ENCODE measurements around the gene HPSE2.

The HPSE2 gene

DNA sequence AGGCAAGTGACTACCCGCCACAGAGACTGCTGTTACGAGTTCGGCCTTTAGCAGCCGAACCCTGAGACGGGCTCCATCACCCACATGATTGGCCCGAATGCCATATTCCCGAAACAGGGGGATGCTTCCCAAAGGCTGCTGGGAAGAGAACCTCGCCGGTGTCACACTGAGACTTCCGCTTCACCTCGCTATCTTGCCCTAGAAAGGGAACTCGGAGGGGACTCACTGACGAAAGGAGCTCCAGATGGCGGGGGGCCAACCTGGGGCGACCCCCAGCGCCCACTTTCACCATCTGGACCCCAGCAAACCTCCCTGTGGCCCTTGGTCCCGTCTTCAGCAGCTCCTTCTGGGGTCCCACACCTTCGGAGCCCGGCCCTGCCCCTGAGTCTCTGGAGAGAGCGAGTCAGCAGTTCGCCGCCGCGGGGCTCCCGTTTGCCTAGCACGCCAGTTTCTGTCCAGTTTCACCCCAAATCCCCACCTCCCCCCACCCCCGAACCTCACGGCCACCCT is 789.4 kb downstream of the HPSE2 start:
- Mint-ChIP-seq H3K27ac (peak overlapping the region; percentile 86), H3K36me3 (ENCODE audit: low read depth) (peaks cover 30% of the 10 kb centered on the region), H3K4me1 (ENCODE audit: low read depth) (peaks cover 53% of the 10 kb centered on the region), H3K9me3 (no peaks in the 10 kb centered on the region), H3K27me3 (peaks cover 9% of the 10 kb centered on the region), H3K4me3 (peak overlapping the region; percentile 90)

DNA sequence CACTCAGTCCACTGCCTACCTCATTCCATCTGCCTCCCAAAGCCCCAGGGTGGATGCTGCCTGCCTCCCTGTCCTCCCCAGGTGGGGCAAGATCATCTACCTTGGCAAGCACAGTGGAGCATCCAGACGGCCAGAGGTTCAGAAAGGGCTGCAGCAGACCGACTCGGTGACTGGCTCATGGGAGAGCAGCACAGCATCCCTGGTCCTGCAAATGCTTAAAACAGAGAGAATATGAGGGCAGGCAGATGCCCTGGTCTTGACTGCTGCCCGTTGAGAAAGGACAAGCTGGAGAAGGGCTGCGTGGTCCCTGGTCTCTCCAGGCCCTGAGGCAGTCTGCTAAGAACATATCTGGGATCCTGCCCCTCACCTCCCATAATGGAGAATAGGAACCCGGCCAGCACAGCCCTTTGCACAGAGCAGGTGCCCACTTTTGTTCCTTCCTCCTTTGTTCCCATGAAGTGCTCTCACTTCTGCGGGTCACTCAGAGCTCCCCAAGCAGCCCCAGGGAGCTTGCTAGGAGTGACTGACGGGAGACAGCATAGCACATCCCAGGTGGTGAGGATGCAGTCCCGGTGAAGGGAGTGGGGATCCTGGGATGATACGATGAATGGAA is 790.3 kb downstream of the HPSE2 start:
- H3K4me1 Mint-ChIP-seq (ENCODE audit: low read depth), result peaks cover 57% of the 10 kb centered on the region
- H3K4me3 Mint-ChIP-seq, result peak overlapping the region; percentile 90
- H3K27me3 Mint-ChIP-seq, result peaks cover 2% of the 10 kb centered on the region
- no peaks in the 10 kb centered on the region for H3K9me3 Mint-ChIP-seq
- peaks cover 39% of the 10 kb centered on the region for H3K36me3 Mint-ChIP-seq (ENCODE audit: low read depth)
- H3K27ac Mint-ChIP-seq, result peak overlapping the region; percentile 86

DNA sequence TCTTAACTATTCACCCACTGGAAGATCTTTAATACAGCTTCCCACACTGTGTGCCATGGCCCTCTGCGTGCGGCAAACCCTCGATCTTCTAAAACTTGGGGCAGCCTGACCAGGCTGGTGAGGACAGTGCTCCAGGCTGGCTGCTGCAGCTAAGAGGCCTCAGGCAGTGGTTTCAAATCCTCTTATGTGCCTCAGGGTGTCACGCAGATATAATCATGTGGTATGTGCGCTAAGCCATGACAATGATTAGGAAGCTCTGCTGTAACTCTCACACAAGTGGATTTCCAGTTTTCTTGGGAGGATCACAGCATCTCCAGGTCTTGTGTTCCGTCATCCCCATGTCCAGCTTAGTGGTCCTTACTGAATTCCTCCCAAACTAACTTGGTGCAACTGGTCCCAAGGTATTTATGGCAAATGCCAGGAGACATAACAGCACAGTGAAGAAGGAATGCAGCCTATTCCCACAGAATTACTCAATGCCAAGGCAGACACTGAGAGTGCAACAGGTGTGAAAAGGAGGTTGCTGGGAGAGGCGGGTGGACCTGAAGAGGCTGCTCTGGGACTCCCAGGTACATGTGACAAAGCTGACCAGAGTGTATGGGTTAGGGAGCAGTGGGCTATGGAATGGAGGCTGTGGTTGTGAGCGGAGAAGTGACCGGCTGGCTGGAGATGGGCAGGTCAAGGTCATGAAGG is 791.2 kb downstream of the HPSE2 start:
- Mint-ChIP-seq H3K27me3 (no peaks in the 10 kb centered on the region), H3K4me1 (ENCODE audit: low read depth) (peaks cover 57% of the 10 kb centered on the region), H3K4me3 (peak overlapping the region; percentile 90), H3K36me3 (ENCODE audit: low read depth) (peaks cover 47% of the 10 kb centered on the region), H3K27ac (peak overlapping the region; percentile 80), H3K9me3 (no peaks in the 10 kb centered on the region)

DNA sequence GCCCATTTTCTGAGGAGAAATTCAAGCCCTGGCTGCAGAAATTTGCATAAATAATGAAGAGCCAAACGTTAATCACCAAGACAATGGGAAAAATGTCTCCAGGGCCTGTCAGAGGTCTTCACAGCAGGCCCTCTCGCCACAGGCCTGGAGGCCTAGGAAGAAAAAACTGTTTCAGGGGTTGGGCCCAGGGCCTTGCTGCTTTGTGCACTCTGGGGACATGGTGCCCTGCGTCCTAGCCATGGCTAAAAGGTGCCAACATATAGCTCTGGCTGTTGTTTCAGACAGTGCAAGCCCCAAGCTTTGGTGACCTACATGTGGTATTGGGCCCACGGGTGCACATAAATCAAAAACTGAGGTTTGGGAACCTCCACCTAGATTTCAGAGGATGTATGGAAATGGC is 796.9 kb downstream of the HPSE2 start:
- peaks cover 30% of the 10 kb centered on the region for H3K4me1 Mint-ChIP-seq (ENCODE audit: low read depth)
- no peaks in the 10 kb centered on the region for H3K27me3 Mint-ChIP-seq
- no peak overlapping the region for H3K4me3 Mint-ChIP-seq
- peaks cover 82% of the 10 kb centered on the region for H3K36me3 Mint-ChIP-seq (ENCODE audit: low read depth)
- no peaks in the 10 kb centered on the region for H3K9me3 Mint-ChIP-seq
- H3K27ac Mint-ChIP-seq, result no peak overlapping the region

DNA sequence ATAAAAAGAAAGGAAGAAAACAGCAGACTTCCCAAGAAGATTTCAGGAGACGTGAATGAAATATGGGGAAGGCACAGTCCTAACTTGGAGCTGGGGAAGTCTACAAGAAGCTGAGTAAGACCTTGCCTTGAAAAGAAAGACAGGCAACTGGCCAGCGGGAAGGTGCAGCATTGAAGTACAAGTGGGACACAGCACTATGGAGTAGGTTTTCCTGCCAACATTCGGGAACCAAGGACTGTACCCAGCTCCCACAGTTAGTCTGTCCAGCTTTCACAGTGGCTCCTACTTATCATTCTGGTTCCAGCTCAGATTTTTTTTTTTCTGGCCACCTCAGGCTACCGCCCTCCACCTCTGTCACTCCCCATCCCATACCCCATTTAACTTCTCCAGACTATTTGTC is 798.9 kb downstream of the HPSE2 start:
- H3K4me3 Mint-ChIP-seq, result no peak overlapping the region
- peaks cover 15% of the 10 kb centered on the region for H3K4me1 Mint-ChIP-seq (ENCODE audit: low read depth)
- peaks cover 82% of the 10 kb centered on the region for H3K36me3 Mint-ChIP-seq (ENCODE audit: low read depth)
- H3K9me3 Mint-ChIP-seq, result no peaks in the 10 kb centered on the region
- H3K27me3 Mint-ChIP-seq, result no peaks in the 10 kb centered on the region
- H3K27ac Mint-ChIP-seq, result no peak overlapping the region

DNA sequence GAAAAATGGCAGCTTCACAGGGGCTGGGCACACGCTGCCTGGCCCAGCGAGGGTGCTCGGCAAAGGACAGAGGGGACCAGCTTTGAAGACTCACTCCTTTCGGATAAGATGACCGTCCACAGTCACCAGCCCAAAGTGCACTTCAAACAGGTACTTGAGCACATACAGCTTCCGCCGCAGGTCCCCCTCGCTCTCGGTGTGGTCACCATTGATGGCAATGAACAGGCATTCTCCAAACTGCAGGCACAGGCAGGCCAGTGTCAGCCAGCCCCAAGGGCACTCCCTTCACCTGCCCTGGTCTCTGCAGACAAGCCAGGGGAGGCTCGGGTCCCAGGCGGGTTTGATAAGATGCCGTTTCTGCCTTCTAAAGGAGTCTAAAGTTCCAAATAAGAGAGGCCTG is 800.5 kb downstream of the HPSE2 start:
- Mint-ChIP-seq H3K27me3 (no peaks in the 10 kb centered on the region), H3K4me1 (ENCODE audit: low read depth) (peaks cover 7% of the 10 kb centered on the region), H3K27ac (no peak overlapping the region), H3K9me3 (no peaks in the 10 kb centered on the region), H3K36me3 (ENCODE audit: low read depth) (peaks cover 80% of the 10 kb centered on the region), H3K4me3 (no peak overlapping the region)

DNA sequence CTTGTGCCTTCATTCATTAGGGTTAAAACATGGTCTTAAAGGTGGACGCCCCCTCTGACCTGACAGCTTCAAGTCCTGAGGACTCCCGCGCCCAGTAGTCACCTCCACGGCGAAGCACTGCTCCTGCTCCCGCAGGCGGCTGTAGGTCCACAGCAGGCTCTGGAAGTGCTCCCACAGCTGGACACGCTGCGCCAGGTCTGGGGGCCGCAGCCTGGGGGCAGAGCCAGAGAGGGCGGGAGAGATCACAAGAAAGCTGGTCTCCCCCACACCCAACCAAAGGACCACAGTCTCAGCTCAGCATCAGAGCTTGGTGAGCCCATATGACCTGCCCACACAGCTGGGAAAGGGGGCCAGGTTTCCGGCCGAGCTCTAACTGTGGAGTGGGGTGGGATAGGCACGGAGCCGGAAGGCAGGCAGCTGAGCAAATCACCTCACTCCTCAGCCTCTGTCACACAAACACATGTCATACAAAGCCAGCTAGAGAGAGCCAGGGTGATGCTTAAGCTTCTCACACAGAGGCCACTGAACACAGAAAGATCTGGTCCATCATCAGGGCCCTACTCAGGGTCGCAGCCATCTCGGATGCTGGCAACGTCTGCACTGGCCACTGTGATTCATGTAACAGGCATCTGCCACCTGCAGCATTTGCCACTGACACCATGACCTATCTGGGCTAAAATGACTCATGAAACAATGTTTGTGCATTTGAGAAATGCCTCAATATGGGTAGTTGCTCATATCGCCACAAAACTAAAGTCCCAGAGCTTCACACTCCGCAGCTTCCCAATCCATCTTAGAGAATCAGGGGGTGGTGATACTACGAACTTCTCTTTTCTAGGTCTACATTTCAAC is 801.5 kb downstream of the HPSE2 start:
- no peak overlapping the region for H3K27ac Mint-ChIP-seq
- peaks cover 72% of the 10 kb centered on the region for H3K36me3 Mint-ChIP-seq (ENCODE audit: low read depth)
- no peaks in the 10 kb centered on the region for H3K9me3 Mint-ChIP-seq
- H3K4me3 Mint-ChIP-seq, result no peak overlapping the region
- no peaks in the 10 kb centered on the region for H3K27me3 Mint-ChIP-seq
- H3K4me1 Mint-ChIP-seq (ENCODE audit: low read depth), result peaks cover 7% of the 10 kb centered on the region

DNA sequence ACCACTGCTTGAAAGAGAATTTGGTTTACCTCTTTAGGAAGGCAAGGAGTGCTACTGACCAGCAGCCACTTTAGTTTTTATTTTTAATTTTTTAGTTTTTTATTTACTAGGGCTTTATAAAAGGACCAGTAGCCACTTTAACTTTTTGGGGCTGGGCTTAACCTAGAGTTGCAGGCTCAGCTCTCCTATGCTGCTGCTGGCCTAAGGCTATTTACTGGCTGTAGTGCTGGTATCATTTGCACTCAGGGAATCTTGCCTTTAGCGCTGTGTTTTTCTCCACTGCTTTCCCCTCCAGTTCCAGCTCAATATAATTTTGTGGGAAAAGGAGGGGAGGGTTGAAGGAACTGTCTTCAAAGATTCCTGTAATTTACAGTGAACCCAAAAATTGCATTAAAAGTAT is 802.3 kb downstream of the HPSE2 start:
- H3K27me3 Mint-ChIP-seq, result no peaks in the 10 kb centered on the region
- no peak overlapping the region for H3K27ac Mint-ChIP-seq
- H3K36me3 Mint-ChIP-seq (ENCODE audit: low read depth), result peaks cover 68% of the 10 kb centered on the region
- no peak overlapping the region for H3K4me3 Mint-ChIP-seq
- peaks cover 6% of the 10 kb centered on the region for H3K4me1 Mint-ChIP-seq (ENCODE audit: low read depth)
- H3K9me3 Mint-ChIP-seq, result no peaks in the 10 kb centered on the region

DNA sequence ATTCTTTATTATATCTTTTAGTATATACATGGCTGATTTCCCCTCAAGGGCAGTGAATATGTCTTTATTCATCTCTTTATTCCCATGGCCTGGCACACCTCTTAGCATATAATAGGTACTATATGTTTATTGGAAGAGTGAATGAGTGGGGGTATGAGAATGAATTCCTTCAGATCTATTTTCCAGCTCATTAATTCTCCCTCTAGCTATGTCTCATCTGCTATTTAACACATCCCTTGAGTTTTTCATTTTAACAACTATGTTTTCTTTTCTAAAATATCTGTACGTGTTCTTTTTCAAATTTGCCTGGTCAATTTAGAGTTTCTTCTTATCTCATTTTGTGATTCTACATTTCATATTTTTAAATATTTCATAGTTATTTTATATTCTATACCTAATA is 803.3 kb downstream of the HPSE2 start:
- no peaks in the 10 kb centered on the region for H3K27me3 Mint-ChIP-seq
- no peak overlapping the region for H3K4me3 Mint-ChIP-seq
- no peaks in the 10 kb centered on the region for H3K9me3 Mint-ChIP-seq
- no peak overlapping the region for H3K27ac Mint-ChIP-seq
- no peaks in the 10 kb centered on the region for H3K4me1 Mint-ChIP-seq (ENCODE audit: low read depth)
- peaks cover 60% of the 10 kb centered on the region for H3K36me3 Mint-ChIP-seq (ENCODE audit: low read depth)

DNA sequence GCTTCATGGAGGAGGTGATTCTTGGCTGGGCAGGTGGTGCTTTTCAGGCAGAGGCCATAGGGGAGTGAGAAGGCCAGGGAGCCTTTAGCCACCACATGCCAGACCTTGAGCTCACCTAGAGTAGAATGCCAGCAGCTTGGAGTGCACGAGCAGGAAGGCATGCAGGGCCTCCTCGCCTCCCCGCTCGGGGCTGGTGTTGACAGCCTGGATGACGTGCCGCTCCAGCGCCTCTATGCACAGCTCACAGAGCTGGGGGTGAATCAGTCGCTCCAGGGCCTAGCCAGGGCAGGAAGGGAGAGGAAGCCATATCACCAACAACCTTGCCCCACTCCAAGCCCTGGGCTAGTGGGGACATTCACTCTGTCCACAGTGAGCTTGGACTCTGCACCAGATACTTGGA is 804.6 kb downstream of the HPSE2 start:
- no peaks in the 10 kb centered on the region for H3K9me3 Mint-ChIP-seq
- H3K27me3 Mint-ChIP-seq, result no peaks in the 10 kb centered on the region
- no peak overlapping the region for H3K27ac Mint-ChIP-seq
- H3K4me1 Mint-ChIP-seq (ENCODE audit: low read depth), result no peaks in the 10 kb centered on the region
- peaks cover 54% of the 10 kb centered on the region for H3K36me3 Mint-ChIP-seq (ENCODE audit: low read depth)
- H3K4me3 Mint-ChIP-seq, result no peak overlapping the region

DNA sequence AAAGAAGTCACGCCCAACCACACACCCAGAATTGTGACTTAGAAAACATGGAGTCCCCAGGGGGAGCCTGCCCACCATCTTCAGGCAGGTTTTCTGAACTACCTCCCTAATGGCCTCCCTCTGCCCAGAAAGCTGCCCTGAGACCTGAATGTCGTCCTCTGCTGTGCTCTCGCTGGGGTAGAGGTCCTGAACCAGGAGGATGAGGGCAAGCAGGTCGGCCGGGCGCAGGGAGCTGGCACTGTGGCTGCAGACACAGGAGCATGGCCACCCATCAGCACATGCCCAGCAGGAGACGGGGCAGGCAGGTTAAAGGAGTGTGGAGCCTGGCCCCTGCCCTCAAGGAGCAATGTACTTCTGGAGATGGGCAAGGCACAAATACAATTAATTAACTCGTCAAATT is 805.2 kb downstream of the HPSE2 start:
- H3K36me3 Mint-ChIP-seq (ENCODE audit: low read depth), result peaks cover 48% of the 10 kb centered on the region
- H3K9me3 Mint-ChIP-seq, result no peaks in the 10 kb centered on the region
- H3K27me3 Mint-ChIP-seq, result no peaks in the 10 kb centered on the region
- no peaks in the 10 kb centered on the region for H3K4me1 Mint-ChIP-seq (ENCODE audit: low read depth)
- no peak overlapping the region for H3K4me3 Mint-ChIP-seq
- H3K27ac Mint-ChIP-seq, result no peak overlapping the region

DNA sequence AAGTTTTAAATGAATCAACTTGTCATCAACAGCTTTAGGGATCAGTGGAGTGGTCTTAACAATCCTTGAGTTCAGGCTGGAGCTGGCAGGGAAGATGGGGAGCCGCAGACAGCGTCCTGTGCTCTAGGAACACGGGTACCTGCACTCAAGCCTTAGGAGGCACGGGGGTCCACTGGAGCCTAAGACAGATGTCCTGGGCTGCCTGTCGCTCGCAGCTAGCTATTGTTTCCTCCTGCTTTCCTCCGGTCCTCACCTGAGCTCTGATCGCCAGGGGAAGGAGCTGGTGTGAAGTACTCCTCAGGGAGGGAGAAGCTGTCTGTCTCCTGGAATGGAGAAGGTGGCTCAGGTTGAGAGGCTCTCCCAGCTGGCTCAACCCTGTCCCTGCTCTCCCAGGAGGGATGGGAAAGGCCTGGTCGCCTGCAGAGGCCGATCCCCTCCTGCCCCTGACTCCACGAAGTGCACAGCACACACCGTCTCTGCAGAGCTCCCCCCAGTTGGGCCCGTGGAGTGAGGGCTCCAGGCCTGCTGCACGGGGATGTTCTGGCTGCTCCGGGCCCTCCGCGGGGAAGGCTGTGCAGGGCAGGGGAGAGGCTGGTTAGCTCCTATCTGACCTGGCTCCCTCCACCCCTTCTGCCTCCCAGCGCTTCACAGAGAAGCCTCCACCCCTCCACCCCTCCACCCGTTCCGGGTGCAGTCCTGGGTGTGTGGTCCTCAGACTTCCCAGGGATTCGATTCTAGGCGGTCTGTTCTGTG is 806.2 kb downstream of the HPSE2 start:
- no peak overlapping the region for H3K4me3 Mint-ChIP-seq
- H3K36me3 Mint-ChIP-seq (ENCODE audit: low read depth), result peaks cover 39% of the 10 kb centered on the region
- no peaks in the 10 kb centered on the region for H3K4me1 Mint-ChIP-seq (ENCODE audit: low read depth)
- no peaks in the 10 kb centered on the region for H3K9me3 Mint-ChIP-seq
- H3K27ac Mint-ChIP-seq, result no peak overlapping the region
- H3K27me3 Mint-ChIP-seq, result no peaks in the 10 kb centered on the region

DNA sequence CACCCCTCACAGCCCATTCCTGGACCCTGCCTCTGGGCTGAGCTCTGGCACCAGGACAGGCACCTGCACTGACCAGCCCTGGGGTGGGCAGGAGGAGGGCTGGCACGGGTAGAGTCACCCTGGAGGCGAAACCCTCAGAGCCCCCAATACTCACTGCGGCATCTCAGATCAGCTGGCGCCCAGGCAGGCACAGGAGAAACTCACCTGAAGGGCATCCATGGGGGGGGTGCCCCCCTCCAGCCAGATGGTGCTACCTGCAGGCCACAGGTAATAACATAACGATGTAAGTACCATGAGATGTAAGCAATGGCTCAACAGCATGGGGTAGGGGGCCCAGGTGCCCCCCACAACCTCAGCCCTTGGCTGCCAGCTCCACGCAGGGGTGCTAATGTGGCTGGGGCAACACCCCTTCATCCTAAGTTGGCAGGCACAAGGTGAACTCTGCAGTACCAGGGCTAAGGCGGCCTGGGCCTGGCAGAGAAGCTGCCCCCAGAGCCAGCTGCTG is 808.6 kb downstream of the HPSE2 start:
- Mint-ChIP-seq H3K36me3 (ENCODE audit: low read depth) (peaks cover 26% of the 10 kb centered on the region), H3K27me3 (no peaks in the 10 kb centered on the region), H3K4me3 (no peak overlapping the region), H3K4me1 (ENCODE audit: low read depth) (no peaks in the 10 kb centered on the region), H3K27ac (no peak overlapping the region), H3K9me3 (no peaks in the 10 kb centered on the region)

DNA sequence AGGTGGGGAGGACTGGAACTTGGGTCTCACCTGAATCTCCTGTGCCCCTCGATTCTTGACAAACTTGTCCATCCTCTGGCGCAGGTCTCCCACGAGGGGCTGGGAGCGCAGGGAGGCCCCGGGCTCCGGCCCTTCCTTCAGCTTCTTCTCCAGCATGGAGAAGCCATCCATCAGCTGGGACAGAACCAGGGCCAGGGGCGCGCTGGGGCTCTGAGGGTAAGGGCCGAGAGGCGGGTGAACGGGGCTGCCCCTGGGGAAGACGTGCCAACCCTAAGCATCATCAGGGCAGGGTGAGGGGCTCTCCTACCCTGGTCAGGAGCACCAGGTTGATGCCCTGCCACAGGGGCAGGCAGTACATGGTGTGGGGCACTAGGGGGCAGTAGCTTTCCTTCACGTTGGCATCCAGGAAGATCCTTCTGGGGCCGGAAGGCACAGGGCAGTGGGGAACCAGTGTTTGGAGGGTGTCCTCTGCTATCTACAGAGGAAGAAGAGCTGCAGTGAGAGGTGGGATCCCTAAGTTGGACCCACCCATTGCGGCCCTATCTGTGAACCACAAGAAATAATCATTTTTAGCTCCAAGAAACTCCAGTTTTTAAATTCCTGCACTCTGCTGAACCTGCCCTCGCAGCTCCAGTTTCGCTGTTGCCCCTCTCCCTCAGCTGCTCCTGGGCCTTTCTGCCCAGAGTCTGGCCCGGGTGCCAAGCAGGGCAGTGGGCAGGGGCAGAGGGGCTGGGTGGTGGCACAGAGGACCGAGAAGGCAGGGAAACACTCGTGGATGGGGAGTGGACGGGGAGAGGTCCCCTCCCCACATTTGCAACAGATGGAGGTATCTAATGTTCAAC is 809.9 kb downstream of the HPSE2 start:
- peaks cover 22% of the 10 kb centered on the region for H3K36me3 Mint-ChIP-seq (ENCODE audit: low read depth)
- H3K4me1 Mint-ChIP-seq (ENCODE audit: low read depth), result no peaks in the 10 kb centered on the region
- H3K27ac Mint-ChIP-seq, result no peak overlapping the region
- no peaks in the 10 kb centered on the region for H3K27me3 Mint-ChIP-seq
- H3K9me3 Mint-ChIP-seq, result no peaks in the 10 kb centered on the region
- H3K4me3 Mint-ChIP-seq, result no peak overlapping the region

Data from stimulated activated naive CD8-positive, alpha-beta T cell treated with anti-CD3 and anti-CD28 coated beads, Interleukin-15, Interleukin-2, amounts not matched to agents 100 ng/mL and 50 ng/mL, for 24 hours (primary cell).